ENCODE measurements around the gene FIZ1.

DNA sequence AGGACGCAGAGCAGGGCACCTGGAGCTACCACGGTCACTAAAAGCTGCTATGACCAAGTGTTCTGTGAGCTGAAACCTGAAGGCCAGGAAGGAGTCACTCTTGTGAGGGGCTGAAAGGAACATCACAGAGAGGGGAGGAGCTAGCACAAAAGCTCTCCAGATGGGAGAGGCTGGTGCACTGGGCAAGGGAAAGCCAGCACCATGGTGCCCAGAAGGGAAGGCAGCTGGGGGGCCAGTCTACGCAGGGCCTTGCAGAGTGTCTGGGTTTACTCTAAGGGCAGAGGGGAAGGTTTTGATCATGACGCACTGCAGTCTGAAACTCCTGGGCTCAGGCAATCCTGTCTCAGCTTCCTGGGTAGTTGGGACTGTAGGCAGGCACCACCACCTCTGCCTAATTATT, 37.4 kb upstream of the FIZ1 start:
- no peak for TF ChIP-seq EZH2phosphoT487 (IDR thresholded peaks at IDR 0.05; ENCODE audit: insufficient read depth, low read depth)
- TF ChIP-seq EZH2 (IDR thresholded peaks at IDR 0.05; ENCODE audit: insufficient read depth, poor library complexity, severe bottlenecking) = no peak

Data from GM23248 (cell line).